ENCODE results near the gene PDE8A. TPM values are rescaled to one million over a fixed set of nuclear protein-coding genes. Genes with fewer than 3 reads are reported as not detected.

Gene PDE8A
- total and polyA plus RNA-seq, 2 of the 13 experiments (the other 11 are each of a cell fraction or from before 2014, with no cell fraction given) = 26.3 to 48.5 TPM

- TF ChIP-seq ZXDC (CRISPR knock-in tag; IDR thresholded peaks at IDR 0.05) (no peak), HIC2 (CRISPR knock-in tag; IDR thresholded peaks at IDR 0.05; ENCODE audit: low read depth) (no peak)
Measured at GRCh38 chr15:84944311-84944710, 37.3 kb upstream of the PDE8A start (continued).

GRCh38 chr15:84944861-84945260 lies 36.8 kb upstream of the PDE8A start:
- Histone ChIP-seq H3K27ac (ENCODE audit: extremely low read length, insufficient read depth, low read length) (no peak overlapping the region), H3K4me2 (ENCODE audit: low read depth, low read length) (peak overlapping the region; percentile 51), H3K4me1 (ENCODE audit: insufficient read depth, low read length) (peaks cover 26% of the 10 kb centered on the region), H4K20me1 (ENCODE audit: insufficient read depth, low read length) (no peaks in the 10 kb centered on the region), H2AFZ (ENCODE audit: low read length) (no peak overlapping the region), H3K9ac (ENCODE audit: insufficient read depth, low read depth, low read length) (no peak overlapping the region), H3K36me3 (replicated peaks in 1 of 2; ENCODE audit: control insufficient read depth in 1 of 2, insufficient read depth in 2 of 2, low read length in 2 of 2) (no peaks in the 10 kb centered on the region), H3K9me3 (ENCODE audit: low read length) (no peaks in the 10 kb centered on the region), H3K27me3 (ENCODE audit: control insufficient read depth in 1 of 2, insufficient read depth in 2 of 2, low read length in 2 of 2) (no peaks in the 10 kb centered on the region; a peak in 1 of 5 replicates), H3K79me2 (ENCODE audit: insufficient read depth, low read length) (no peaks in the 10 kb centered on the region), H3K4me3 (replicated peaks in 1 of 3; ENCODE audit: insufficient read depth in 1 of 3, low read depth in 2 of 3, low read length in 3 of 3) (no peak overlapping the region)
- BruUV-seq (replicated peaks) = no TSS peak
- no peak for FAIRE-seq
- TF ChIP-seq ATF1 (CRISPR knock-in tag; IDR thresholded peaks at IDR 0.05) = no peak
- TF ChIP-seq ZNF768 (CRISPR knock-in tag; IDR thresholded peaks at IDR 0.05) = peak; percentile 98
- peak; percentile 13; the same call in 1 of the 2 replicates for TF ChIP-seq ZNF687 (CRISPR knock-in tag; IDR thresholded peaks at IDR 0.05)
- peak; percentile 92 for TF ChIP-seq ZMYM3 (CRISPR knock-in tag; IDR thresholded peaks at IDR 0.05)
- TF ChIP-seq ZNF781 (CRISPR knock-in tag; IDR thresholded peaks at IDR 0.05; ENCODE audit: borderline replicate concordance, not compliant biosample characterization) = no peak
- no peak for TF ChIP-seq CHCHD3 (CRISPR knock-in tag; IDR thresholded peaks at IDR 0.05)
- TF ChIP-seq ZNF292 (CRISPR knock-in tag; IDR thresholded peaks at IDR 0.05; ENCODE audit: borderline replicate concordance, low read depth) = 0 out of 2 replicates have a peak, but pooled peaks have one; percentile 34
- no peak for TF ChIP-seq ZNF30 (CRISPR knock-in tag; IDR thresholded peaks at IDR 0.05)
- intact Hi-C loops (cut with micrococcal nuclease; ENCODE audit: unreplicated experiment) (no loop called here), in situ Hi-C loops (cut with HindIII; ENCODE audit: extremely low pct_ligation_motif_present, low pct_unique_long_range_greater_than_20kb) (no loop called here)
- ChIA-PET CTCF (ENCODE audit: low intra/inter-chr PET ratio, low total read pairs) (no interaction called here), POLR2A (no interaction called here)
- 48% methylated on average over 9 of the region's 11 CpGs for WGBS (ENCODE audit: low lambda C conversion rate)
- no peak for DNase-seq (ENCODE audit: low spot score)
- peak; percentile 63 for ATAC-seq
